Sigmoid colon (tissue), 7 donors: ENCODE measurements around the gene RAB3IL1. TPM values are rescaled to one million over a fixed set of nuclear protein-coding genes. Genes with fewer than 3 reads are reported as not detected.

Experiments
- DNase-seq: peaks from one replicate; pipeline ENCODE4 v3.0.0-alpha.2; 2019
- H3K27ac ChIP-seq, 4 donors: fragments of 200-600 bp; sonication (generic); one replicate each; pipeline ENCODE4 v1.5.1; 2016 to 2019; ENCODE audit warnings: mild to moderate bottlenecking in 1 of 4
- H3K27me3 ChIP-seq, 3 donors: fragments of 200-600 bp; sonication (generic); one replicate each; pipeline ENCODE4 v1.5.1; 2019; ENCODE audit warnings: mild to moderate bottlenecking in 1 of 3
- H3K36me3 ChIP-seq, 4 donors: fragments of 200-600 bp; sonication (generic); one replicate each; pipeline ENCODE4 v1.5.1; 2016 to 2019
- H3K4me1 ChIP-seq, 4 donors: fragments of 200-600 bp; sonication (generic); one replicate each; pipeline ENCODE4 v1.5.1; 2017 to 2019
- H3K4me3 ChIP-seq, 4 donors: fragments of 200-600 bp; sonication (generic); one replicate each; pipeline ENCODE4 v1.5.1; 2017 to 2019; ENCODE audit warnings: mild to moderate bottlenecking in 2 of 4, moderate library complexity in 1 of 4
- H3K9me3 ChIP-seq, 4 donors: fragments of 200-600 bp in 3 of 4; sonication (generic) in 3 of 4; one replicate each; pipeline versions ENCODE4 v1.5.1 to v1.6.1; 2013 to 2019
- EP300 ChIP-seq, 4 donors: sonication (generic); formaldehyde crosslinking; IDR thresholded peaks; one replicate each; pipeline ENCODE4 v1.6.1; 2017; ENCODE audit warnings: antibody characterized with exemption in 4 of 4
- POLR2A ChIP-seq, 2 donors: fragments of 450-650 bp; IDR thresholded peaks; one replicate each; pipeline ENCODE4 v1.6.1; 2016; ENCODE audit warnings: antibody characterized with exemption in 2 of 2, mild to moderate bottlenecking in 2 of 2, moderate library complexity in 2 of 2
- POLR2AphosphoS5 ChIP-seq, 4 donors: sonication (generic); formaldehyde crosslinking; IDR thresholded peaks; one replicate each; pipeline ENCODE4 v1.6.1; 2017; ENCODE audit warnings: antibody characterized with exemption in 4 of 4
- WGBS, 2 donors: extraction: QIAGEN DNeasy Blood & Tissue Kit; methylation state at CpG; one replicate each; pipeline ENCODE4 v1.1.7; 2013; 5-methylcytosine and 5-hydroxymethylcytosine counted together
- intact Hi-C: fragments of 100-400 bp; cut with DNase I; formaldehyde crosslinking; loops from one replicate; pipeline ENCODE4 v1.15.1; 2023
- polyA plus RNA-seq, 3 donors: library from polyadenylated mRNA; stranded (reverse); fragments of 200-250 nt; gene quantifications; one replicate each; pipeline ENCODE4 v1.2.3, GENCODE V29; 2013
- total RNA-seq, 4 donors: library from RNA; depleted of rRNA; stranded (reverse); fragments of >200 nt; gene quantifications; one replicate each; pipeline ENCODE4 v1.1.0, GENCODE V29; 2016
- TF ChIP-seq, protein P1 (sequence below), 4 experiments: fragments of 450-650 bp in 3 of 4; fragments of 200-600 bp in 1 of 4; IDR thresholded peaks; one replicate each; pipeline ENCODE4 v1.5.1; 2016 to 2019; ENCODE audit warnings: antibody characterized with exemption in 4 of 4, mild to moderate bottlenecking in 3 of 4, moderate library complexity in 2 of 4
- donor health status: healthy with polysubstance abuse.
- donor health status: Bipolar disorder and iron deficiency.
- donor health status: healthy.

The RAB3IL1 gene
- total and polyA plus RNA-seq, 7 donors = 5.1 to 23.7 (median 18.0) TPM

DNA sequence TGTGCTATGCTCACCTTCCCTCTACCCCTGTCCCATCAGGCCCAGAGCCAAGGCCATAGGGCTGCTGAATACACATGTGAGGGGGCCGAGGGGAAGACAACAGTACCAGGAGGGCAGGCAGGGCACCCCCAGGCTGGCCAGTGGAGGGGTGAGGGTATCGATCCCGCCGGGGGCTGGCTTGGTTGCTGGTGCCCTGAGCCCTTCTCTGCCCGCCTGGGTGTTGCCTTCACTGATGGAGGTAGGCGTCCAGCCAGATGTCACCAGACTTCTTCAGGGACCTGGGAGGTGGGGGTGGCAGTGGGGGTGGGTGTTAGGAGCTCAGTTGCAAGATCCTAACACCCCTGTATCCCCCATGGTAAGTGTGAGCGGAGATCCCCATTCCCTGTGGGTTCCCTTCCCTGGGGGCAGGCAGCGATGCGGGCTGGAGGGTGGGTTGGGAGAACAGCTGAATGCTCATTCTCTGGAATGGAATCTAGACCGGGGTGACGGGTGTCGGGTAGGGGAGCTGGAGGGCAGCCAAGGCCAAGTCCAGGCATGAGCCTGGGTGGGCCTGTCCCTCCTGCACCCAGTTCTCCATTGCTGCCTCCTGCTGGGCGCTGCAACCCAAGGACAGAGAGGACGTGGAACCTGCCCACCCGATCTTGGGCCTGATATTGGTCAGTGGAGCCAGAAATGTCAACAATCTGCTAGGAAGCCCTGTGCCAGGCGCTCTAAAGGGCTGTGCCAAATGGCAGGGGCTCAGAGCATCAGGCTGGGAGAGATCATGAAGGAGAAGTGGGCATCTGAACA lies 43.6 kb downstream of the RAB3IL1 start:
- no peak overlapping the region for H3K27ac ChIP-seq
- intact Hi-C loops = no loop called here
- no peak overlapping the region for H3K4me3 ChIP-seq
- 81 to 93% methylated on average over 16 of the region's 16 CpGs for WGBS, 2 donors
- DNase-seq = peak; percentile 61
- H3K9me3 ChIP-seq = no peaks in the 10 kb centered on the region
- H3K4me1 ChIP-seq = peaks cover 0 to 10% (median 3%) of the 10 kb centered on the region in 4 donors
- TF ChIP-seq EP300 (IDR thresholded peaks at IDR 0.05) (no peak), POLR2A (IDR thresholded peaks at IDR 0.05) (no peak), POLR2AphosphoS5 (IDR thresholded peaks at IDR 0.05) (no peak)
- TF ChIP-seq, protein P1, sequence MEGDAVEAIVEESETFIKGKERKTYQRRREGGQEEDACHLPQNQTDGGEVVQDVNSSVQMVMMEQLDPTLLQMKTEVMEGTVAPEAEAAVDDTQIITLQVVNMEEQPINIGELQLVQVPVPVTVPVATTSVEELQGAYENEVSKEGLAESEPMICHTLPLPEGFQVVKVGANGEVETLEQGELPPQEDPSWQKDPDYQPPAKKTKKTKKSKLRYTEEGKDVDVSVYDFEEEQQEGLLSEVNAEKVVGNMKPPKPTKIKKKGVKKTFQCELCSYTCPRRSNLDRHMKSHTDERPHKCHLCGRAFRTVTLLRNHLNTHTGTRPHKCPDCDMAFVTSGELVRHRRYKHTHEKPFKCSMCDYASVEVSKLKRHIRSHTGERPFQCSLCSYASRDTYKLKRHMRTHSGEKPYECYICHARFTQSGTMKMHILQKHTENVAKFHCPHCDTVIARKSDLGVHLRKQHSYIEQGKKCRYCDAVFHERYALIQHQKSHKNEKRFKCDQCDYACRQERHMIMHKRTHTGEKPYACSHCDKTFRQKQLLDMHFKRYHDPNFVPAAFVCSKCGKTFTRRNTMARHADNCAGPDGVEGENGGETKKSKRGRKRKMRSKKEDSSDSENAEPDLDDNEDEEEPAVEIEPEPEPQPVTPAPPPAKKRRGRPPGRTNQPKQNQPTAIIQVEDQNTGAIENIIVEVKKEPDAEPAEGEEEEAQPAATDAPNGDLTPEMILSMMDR (IDR thresholded peaks at IDR 0.05) = no peak
- H3K27me3 ChIP-seq = no peaks in the 10 kb centered on the region
- H3K36me3 ChIP-seq = peaks cover 0 to 35% (median 11%) of the 10 kb centered on the region in 4 donors

DNA sequence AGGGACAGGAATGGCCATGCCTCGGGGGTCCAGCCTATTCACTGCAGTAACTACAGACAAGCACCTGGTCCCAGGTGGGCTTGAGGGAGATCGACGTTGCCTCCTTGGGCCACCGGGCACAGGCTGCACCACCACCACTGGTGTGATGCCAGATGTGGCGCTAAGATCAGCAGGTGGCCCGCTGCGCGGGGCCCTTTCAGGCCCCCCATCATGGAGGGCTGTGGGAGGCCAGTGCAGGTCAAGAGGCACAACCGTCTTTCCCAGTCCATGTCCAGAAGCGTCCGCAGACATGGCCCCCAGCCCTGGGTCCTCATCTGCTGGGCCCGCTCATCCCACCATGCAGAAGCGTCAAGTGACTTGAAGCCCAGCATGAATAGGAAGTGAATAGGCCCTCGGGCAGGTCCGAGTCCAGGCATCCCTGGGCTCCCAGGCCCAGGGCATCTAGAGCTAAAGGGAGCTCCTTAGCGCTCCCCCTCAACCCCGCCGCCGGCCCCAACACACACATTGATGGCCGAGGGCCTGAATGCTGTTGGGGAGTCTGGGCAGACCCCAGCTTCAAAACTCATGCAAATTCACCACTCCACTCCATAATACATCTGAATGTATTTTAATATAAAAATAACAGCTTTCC lies 44.3 kb downstream of the RAB3IL1 start:
- Histone ChIP-seq H3K36me3 (peaks cover 0 to 29% (median 4%) of the 10 kb centered on the region in 4 donors), H3K4me1 (peaks cover 0 to 10% (median 3%) of the 10 kb centered on the region in 4 donors), H3K27ac (no peak overlapping the region), H3K27me3 (no peaks in the 10 kb centered on the region), H3K4me3 (no peak overlapping the region), H3K9me3 (no peaks in the 10 kb centered on the region)
- TF ChIP-seq POLR2A (IDR thresholded peaks at IDR 0.05) = no peak
- TF ChIP-seq EP300 (IDR thresholded peaks at IDR 0.05) = no peak
- TF ChIP-seq, protein P1 (IDR thresholded peaks at IDR 0.05) = no peak
- no peak for TF ChIP-seq POLR2AphosphoS5 (IDR thresholded peaks at IDR 0.05)
- 92 to 93% methylated on average over 20 of the region's 20 CpGs for WGBS, 2 donors
- intact Hi-C loops = no loop called here
- DNase-seq = peak; percentile 61

DNA sequence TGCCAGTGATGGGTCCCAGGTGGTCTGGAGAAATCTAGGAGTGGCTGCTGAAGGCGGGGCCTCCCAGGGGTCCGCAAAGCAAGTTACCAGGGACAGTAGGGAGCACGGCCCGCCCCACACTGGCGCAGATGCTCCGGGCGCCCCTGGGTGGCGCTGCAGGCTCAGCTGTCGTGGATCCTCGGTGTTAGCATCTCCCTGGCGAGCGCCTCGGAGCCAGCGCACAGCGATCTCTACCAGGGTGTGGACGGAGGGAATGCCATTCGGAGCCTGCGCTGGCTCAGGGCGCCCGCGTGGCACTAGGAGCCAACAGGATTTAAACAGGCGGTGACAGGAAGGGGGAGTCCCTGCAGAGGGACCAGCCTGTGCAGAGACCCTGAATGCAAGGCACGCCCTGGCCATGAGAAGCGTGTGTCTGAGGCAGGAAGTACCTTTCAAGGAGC lies 46.2 kb downstream of the RAB3IL1 start:
- WGBS, 2 donors = 1 to 2% methylated on average over 24 of the region's 24 CpGs
- peak; percentile 88 for DNase-seq
- Histone ChIP-seq H3K27ac (peak overlapping the region in 2 of 4 donors; percentile 4 to 46), H3K9me3 (no peaks in the 10 kb centered on the region), H3K4me1 (peaks cover 0 to 10% (median 3%) of the 10 kb centered on the region in 4 donors), H3K27me3 (no peaks in the 10 kb centered on the region), H3K4me3 (no peak overlapping the region), H3K36me3 (peaks cover 0 to 15% (median 3%) of the 10 kb centered on the region in 4 donors)
- intact Hi-C loops = no loop called here
- TF ChIP-seq EP300 (IDR thresholded peaks at IDR 0.05) = no peak
- peak in 1 of 4 donors; percentile 24 for TF ChIP-seq POLR2AphosphoS5 (IDR thresholded peaks at IDR 0.05)
- TF ChIP-seq, protein P1 (IDR thresholded peaks at IDR 0.05) = peak; percentile 77 to 92 (median 80)
- TF ChIP-seq POLR2A (IDR thresholded peaks at IDR 0.05) = no peak

DNA sequence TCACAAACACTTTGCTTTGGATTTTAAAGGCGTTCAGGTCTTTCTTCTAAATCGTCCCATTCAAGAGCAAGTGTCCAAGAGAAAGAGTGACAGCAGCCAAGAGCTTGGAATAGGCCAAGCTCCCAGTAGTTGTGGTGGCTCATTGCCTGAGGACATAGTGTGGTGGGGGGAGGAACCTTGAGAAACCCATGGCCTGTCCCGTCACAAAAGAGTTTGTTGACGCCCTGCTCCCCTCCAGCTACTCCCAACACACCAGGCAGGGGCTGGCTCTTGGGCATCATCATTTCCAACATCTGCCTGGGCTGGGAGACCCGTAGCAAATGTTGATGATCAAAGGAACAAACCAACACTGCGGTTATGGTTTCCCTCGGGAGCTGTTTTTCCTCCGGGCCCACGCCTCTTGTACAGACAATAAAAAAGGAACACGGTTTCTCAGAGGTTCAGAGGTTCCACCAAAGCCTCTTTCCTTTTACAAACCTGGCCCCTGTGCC lies 46.8 kb downstream of the RAB3IL1 start:
- Histone ChIP-seq H3K27ac (peak overlapping the region in 2 of 4 donors; percentile 4 to 46), H3K4me1 (peaks cover 0 to 10% (median 3%) of the 10 kb centered on the region in 4 donors), H3K36me3 (peaks cover 0 to 16% (median under 1%) of the 10 kb centered on the region in 4 donors), H3K27me3 (no peaks in the 10 kb centered on the region), H3K9me3 (no peaks in the 10 kb centered on the region), H3K4me3 (no peak overlapping the region)
- no peak for DNase-seq
- intact Hi-C loops = no loop called here
- 33 to 48% methylated on average over 10 of the region's 10 CpGs for WGBS, 2 donors
- TF ChIP-seq EP300 (IDR thresholded peaks at IDR 0.05) = no peak
- TF ChIP-seq POLR2AphosphoS5 (IDR thresholded peaks at IDR 0.05) = no peak
- TF ChIP-seq, protein P1 (IDR thresholded peaks at IDR 0.05) = no peak
- TF ChIP-seq POLR2A (IDR thresholded peaks at IDR 0.05) = no peak
